HepG2 (cell line): Measurements from ENCODE around the gene ZNF658.
"Not testable (repeated sequence)": the region's sequence is repeated elsewhere in the genome, so short reads cannot be mapped to it uniquely, and the experiment has no call there.

Experiments used
- BRCA1 ChIP-seq: sonication (generic); formaldehyde crosslinking; IDR thresholded peaks from 2 replicates; pipeline ENCODE4 v1.4.0; 2020; ENCODE audit warnings: missing genetic modification reagents
- HNF1A ChIP-seq, 2 experiments: sonication (generic) in 1 of 2; formaldehyde crosslinking in 1 of 2; IDR thresholded peaks; 2 replicates each; pipeline versions ENCODE4 v1.4.0 to v1.6.1; 2016 to 2020; ENCODE audit warnings: borderline replicate concordance in 1 of 2, low read depth in 1 of 2, mild to moderate bottlenecking in 1 of 2, missing genetic modification reagents in 1 of 2
- NCOR1 ChIP-seq: fragments of 200-600 bp; sonication (generic); IDR thresholded peaks from 2 replicates; pipeline ENCODE4 v1.7.0; 2017; ENCODE audit warnings: antibody characterized with exemption, low read length, borderline replicate concordance
- SMC3 ChIP-seq: IDR thresholded peaks from 2 replicates; pipeline ENCODE4 v1.6.1; 2011; ENCODE audit warnings: low read length, improper control_type of control experiment
- TF ChIP-seq, protein P1 (sequence below): sonication (generic); formaldehyde crosslinking; IDR thresholded peaks from 2 replicates; pipeline ENCODE4 v1.9.0; 2022; ENCODE audit warnings: missing genetic modification reagents, mild to moderate bottlenecking, borderline replicate concordance

DNA sequence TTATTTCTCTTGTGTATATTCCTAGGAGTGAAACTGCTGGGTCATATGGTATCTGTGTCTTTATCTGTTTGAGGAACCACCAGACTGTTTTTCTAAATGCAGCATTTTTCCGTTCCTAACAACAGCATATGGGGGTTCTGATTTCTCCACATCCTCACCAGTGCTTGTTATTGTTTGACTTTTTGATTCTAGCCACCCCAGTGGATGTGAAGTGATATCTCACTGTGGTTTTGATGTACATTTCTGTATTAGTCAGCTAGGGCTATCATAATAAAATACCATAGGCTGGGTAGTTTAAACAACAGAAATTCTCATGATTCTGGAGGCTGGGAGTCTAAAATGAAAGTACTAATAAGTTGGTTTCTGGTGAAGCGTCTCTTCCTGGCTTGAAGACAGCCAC lies 9.0 kb downstream of the ZNF658 start:
- TF ChIP-seq BRCA1 (CRISPR knock-in tag); HNF1A (IDR thresholded peaks at IDR 0.05; ENCODE audit: low read depth); HNF1A (CRISPR knock-in tag; IDR thresholded peaks at IDR 0.05; ENCODE audit: borderline replicate concordance); SMC3; NCOR1: not testable (repeated sequence)
- TF ChIP-seq, protein P1, sequence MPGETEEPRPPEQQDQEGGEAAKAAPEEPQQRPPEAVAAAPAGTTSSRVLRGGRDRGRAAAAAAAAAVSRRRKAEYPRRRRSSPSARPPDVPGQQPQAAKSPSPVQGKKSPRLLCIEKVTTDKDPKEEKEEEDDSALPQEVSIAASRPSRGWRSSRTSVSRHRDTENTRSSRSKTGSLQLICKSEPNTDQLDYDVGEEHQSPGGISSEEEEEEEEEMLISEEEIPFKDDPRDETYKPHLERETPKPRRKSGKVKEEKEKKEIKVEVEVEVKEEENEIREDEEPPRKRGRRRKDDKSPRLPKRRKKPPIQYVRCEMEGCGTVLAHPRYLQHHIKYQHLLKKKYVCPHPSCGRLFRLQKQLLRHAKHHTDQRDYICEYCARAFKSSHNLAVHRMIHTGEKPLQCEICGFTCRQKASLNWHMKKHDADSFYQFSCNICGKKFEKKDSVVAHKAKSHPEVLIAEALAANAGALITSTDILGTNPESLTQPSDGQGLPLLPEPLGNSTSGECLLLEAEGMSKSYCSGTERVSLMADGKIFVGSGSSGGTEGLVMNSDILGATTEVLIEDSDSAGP: not testable (repeated sequence)
